OCI-LY7 (cell line): ENCODE results near the gene SGMS1. TPM values are rescaled to one million over a fixed set of nuclear protein-coding genes. Genes with fewer than 3 reads are reported as not detected.
"Not testable (repeated sequence)": the region's sequence is repeated elsewhere in the genome, so short reads cannot be mapped to it uniquely, and the experiment has no call there.

Experiments used
- BruUV-seq: library from RNA; stranded (reverse); fragments of 400-500 nt; replicated peaks from 2 replicates; lab custom pipeline; 2021; lab: Mats Ljungman, UMichigan
- CTCF ChIA-PET: fragments of 300-600 bp; sonication (Branson Sonifier 250); formaldehyde crosslinking; loops from one replicate; lab custom pipeline; 2022; ENCODE audit warnings: antibody characterized with exemption; ENCODE audit not compliant: unreplicated experiment; lab: Charles Lee
- POLR2A ChIA-PET: fragments of 300-600 bp; sonication (Branson Sonifier 250); formaldehyde crosslinking; loops from one replicate; lab custom pipeline; 2022; ENCODE audit warnings: antibody characterized with exemption; lab: Charles Lee
- DNase-seq: peaks from one replicate; pipeline ENCODE4 v3.0.0-alpha.2; 2015; ENCODE audit warnings: low spot score
- H2AFZ ChIP-seq: fragments of 200-600 bp; sonication (generic), shearing (Covaris generic); 2 replicates; pipeline ENCODE4 v1.6.1; 2014; ENCODE audit warnings: mild to moderate bottlenecking, antibody characterized with exemption, low read length, moderate library complexity
- H3K27ac ChIP-seq: fragments of 200-600 bp; sonication (generic); 2 replicates; pipeline ENCODE4 v1.5.1; 2014; ENCODE audit warnings: mixed run types, low read depth, mild to moderate bottlenecking, moderate library complexity, low read length, inconsistent platforms; ENCODE audit not compliant: poor library complexity, severe bottlenecking
- H3K36me3 ChIP-seq: fragments of 200-600 bp; sonication (generic); 2 replicates; pipeline ENCODE4 v1.6.1; 2014; ENCODE audit warnings: mild to moderate bottlenecking, antibody characterized with exemption, low read length, moderate library complexity, mixed read lengths; ENCODE audit not compliant: insufficient read depth
- H3K4me1 ChIP-seq: fragments of 200-600 bp; sonication (generic); 2 replicates; pipeline ENCODE4 v1.5.1; 2014; ENCODE audit warnings: mild to moderate bottlenecking, low read length; ENCODE audit not compliant: insufficient read depth, poor library complexity, severe bottlenecking
- H3K4me2 ChIP-seq: fragments of 200-600 bp; sonication (generic); 2 replicates; pipeline ENCODE4 v1.6.1; 2014; ENCODE audit warnings: mild to moderate bottlenecking, low read length
- H3K4me3 ChIP-seq: fragments of 200-600 bp; sonication (generic); 2 replicates; pipeline ENCODE4 v1.5.1; 2014; ENCODE audit warnings: mild to moderate bottlenecking, low read depth, low read length; ENCODE audit not compliant: poor library complexity, severe bottlenecking
- H3K79me2 ChIP-seq: fragments of 200-600 bp; sonication (generic); 2 replicates; pipeline ENCODE4 v1.6.1; 2016; ENCODE audit warnings: low read depth, mild to moderate bottlenecking, low read length, moderate library complexity, mixed read lengths; ENCODE audit not compliant: insufficient read depth
- H3K9me2 ChIP-seq: fragments of 200-600 bp; sonication (generic); 2 replicates; pipeline ENCODE4 v1.6.1; 2016; ENCODE audit warnings: mild to moderate bottlenecking, low read length, mixed read lengths; ENCODE audit not compliant: insufficient read depth
- H3K9me3 ChIP-seq: fragments of 200-600 bp; sonication (generic); 2 replicates; pipeline ENCODE4 v1.6.1; 2014; ENCODE audit warnings: mild to moderate bottlenecking, mixed run types, low read length, mixed read lengths
- H4K20me1 ChIP-seq: fragments of 200-600 bp; sonication (generic); 2 replicates; pipeline ENCODE4 v1.6.1; 2014; ENCODE audit warnings: mild to moderate bottlenecking, antibody characterized with exemption, low read length, moderate library complexity, mixed read lengths; ENCODE audit not compliant: insufficient read depth
- CTCF ChIP-seq: fragments of 200-600 bp; sonication (generic); conservative IDR thresholded peaks from 2 replicates; pipeline ENCODE4 v1.5.1; 2014; ENCODE audit warnings: mild to moderate bottlenecking, antibody characterized with exemption, low read length, moderate library complexity, mixed read lengths
- EZH2phosphoT487 ChIP-seq: fragments of 200-600 bp; sonication (generic); IDR thresholded peaks from 2 replicates; pipeline ENCODE4 v1.6.1; 2018; ENCODE audit warnings: low read depth, borderline replicate concordance, mild to moderate bottlenecking, mixed run types, antibody characterized with exemption, low read length, moderate library complexity, mixed read lengths
- intact Hi-C: fragments of 100-400 bp; cut with micrococcal nuclease; formaldehyde crosslinking; loops from one replicate; pipeline ENCODE4 v1.10.0; 2022; ENCODE audit not compliant: unreplicated experiment
- total RNA-seq, 2 experiments: library from RNA; depleted of rRNA in 1 of 2; stranded (reverse); fragments of >200 nt in 1 of 2; shearing (Covaris generic) in 1 of 2; gene quantifications; 2 replicates each; pipeline ENCODE4 v1.2.3, GENCODE V29; 2014 to 2022

Gene SGMS1
- total RNA-seq, 2 experiments from 2014 or later: 45.4 to 57.5 TPM

DNA sequence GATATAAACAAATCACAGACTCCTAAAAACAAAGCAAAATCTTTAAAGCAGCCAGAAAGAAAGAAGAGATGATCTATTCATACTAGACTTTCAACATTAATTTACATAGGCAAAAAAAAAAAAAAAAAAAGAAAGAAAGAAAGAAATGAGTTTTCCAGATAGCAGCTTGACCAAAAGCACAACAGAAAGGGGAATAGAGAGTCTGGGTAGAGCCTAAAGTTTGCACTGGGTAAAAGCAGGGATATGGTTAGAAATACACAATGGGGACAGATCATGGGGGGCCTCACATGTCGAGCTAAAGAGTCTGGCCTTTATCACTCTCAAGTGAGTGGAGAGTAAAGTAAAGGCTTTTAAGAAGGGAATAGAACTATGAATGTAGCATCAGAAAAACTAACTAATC lies 169.8 kb downstream of the SGMS1 start:
- POLR2A ChIA-PET: interaction anchor here (0.7 to 1.9 kb wide), 7 partner anchors 14 to 123 kb away, joined by 3 to 7 read pairs (median 4); no protein-coding TSS in a partner anchor
- BruUV-seq: no TSS peak
- TF ChIP-seq EZH2phosphoT487: no peak
- no peak for TF ChIP-seq CTCF
- Histone ChIP-seq H3K36me3 (no peaks in the 10 kb centered on the region; the same call in 1 of the 2 replicates), H3K4me3 (no peak overlapping the region), H4K20me1 (no peaks in the 10 kb centered on the region), H3K4me2 (0 out of 2 replicates have a peak overlapping the region, but pooled peaks have one; percentile 18), H3K9me2 (no peaks in the 10 kb centered on the region), H3K27ac (no peak overlapping the region), H3K79me2 (peaks cover 4% of the 10 kb centered on the region; the same call in 1 of the 2 replicates), H2AFZ (no peak overlapping the region), H3K9me3 (no peaks in the 10 kb centered on the region), H3K4me1 (peaks cover 65% of the 10 kb centered on the region)
- CTCF ChIA-PET: no interaction called here
- DNase-seq: no peak
- intact Hi-C loops: no loop called here

DNA sequence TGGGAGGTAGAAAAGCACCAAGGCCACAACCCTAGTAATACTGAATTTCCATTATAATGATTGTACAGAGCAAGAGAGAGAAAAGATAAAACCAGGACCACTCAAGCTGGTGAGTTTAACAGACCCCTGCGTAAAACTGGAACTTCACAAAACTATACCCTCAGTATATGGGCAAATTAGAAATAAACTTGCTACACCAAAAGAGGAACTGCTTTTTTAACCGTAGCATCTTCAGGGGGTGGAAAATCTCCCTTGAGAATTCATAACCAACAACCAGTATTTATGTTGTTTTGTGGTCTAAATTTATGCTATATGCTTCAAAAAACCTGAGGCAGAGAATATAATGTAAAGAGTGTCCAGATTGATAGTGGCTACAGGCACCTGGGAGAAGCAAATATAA lies 171.2 kb downstream of the SGMS1 start:
- Histone ChIP-seq H3K27ac (peak overlapping the region; percentile 81), H4K20me1 (no peaks in the 10 kb centered on the region), H3K4me2 (peak overlapping the region; percentile 78), H3K79me2 (peaks cover 4% of the 10 kb centered on the region; the same call in 1 of the 2 replicates), H3K4me3 (peak overlapping the region; percentile 45), H3K9me2 (no peaks in the 10 kb centered on the region), H2AFZ (peak overlapping the region; percentile 86), H3K36me3 (no peaks in the 10 kb centered on the region; the same call in 1 of the 2 replicates), H3K4me1 (peaks cover 65% of the 10 kb centered on the region), H3K9me3 (no peaks in the 10 kb centered on the region)
- intact Hi-C loops: no loop called here
- ChIA-PET POLR2A (no interaction called here), CTCF (no interaction called here)
- TF ChIP-seq CTCF (no peak), EZH2phosphoT487 (no peak)
- BruUV-seq: no TSS peak
- peak; percentile 77 for DNase-seq

- TF ChIP-seq EZH2phosphoT487: no peak
- no peak for TF ChIP-seq CTCF
- Histone ChIP-seq H3K4me1 (peaks cover 35% of the 10 kb centered on the region), H3K36me3 (peaks cover 4% of the 10 kb centered on the region; the same call in 1 of the 2 replicates), H3K4me2 (no peak overlapping the region), H4K20me1 (no peaks in the 10 kb centered on the region), H3K9me3 (peaks cover 14% of the 10 kb centered on the region; the same call in 1 of the 2 replicates), H2AFZ (no peak overlapping the region), H3K79me2 (peaks cover 4% of the 10 kb centered on the region; the same call in 1 of the 2 replicates), H3K4me3 (no peak overlapping the region), H3K9me2 (no peaks in the 10 kb centered on the region), H3K27ac (no peak overlapping the region)
- ChIA-PET POLR2A (interaction anchor here (1.0 kb wide), 1 partner anchor 13 kb away, joined by 3 read pairs; no protein-coding TSS in a partner anchor), CTCF (no interaction called here)
- BruUV-seq: no TSS peak
- intact Hi-C loops: no loop called here
- no peak for DNase-seq
Measured at GRCh38 chr10:50447691-50448090, 176.1 kb downstream of the SGMS1 start.

GRCh38 chr10:50445777-50446176 lies 178.0 kb downstream of the SGMS1 start:
- DNase-seq, H2AFZ ChIP-seq, H3K4me3 ChIP-seq, H3K36me3 ChIP-seq, intact Hi-C loops, H3K9me2 ChIP-seq, CTCF ChIA-PET, POLR2A ChIA-PET, BruUV-seq, H3K27ac ChIP-seq, H3K4me2 ChIP-seq, H4K20me1 ChIP-seq, H3K79me2 ChIP-seq: not testable (repeated sequence)
- Histone ChIP-seq H3K9me3 (peaks cover 14% of the 10 kb centered on the region; the same call in 1 of the 2 replicates), H3K4me1 (peaks cover 16% of the 10 kb centered on the region)
